HS-5 (cell line): ENCODE data around the gene RRP15.

Experiments used
- DNase-seq: peaks from one replicate; pipeline ENCODE4 v3.0.0-alpha.2; 2012; ENCODE audit warnings: low read depth

Gene RRP15

DNA sequence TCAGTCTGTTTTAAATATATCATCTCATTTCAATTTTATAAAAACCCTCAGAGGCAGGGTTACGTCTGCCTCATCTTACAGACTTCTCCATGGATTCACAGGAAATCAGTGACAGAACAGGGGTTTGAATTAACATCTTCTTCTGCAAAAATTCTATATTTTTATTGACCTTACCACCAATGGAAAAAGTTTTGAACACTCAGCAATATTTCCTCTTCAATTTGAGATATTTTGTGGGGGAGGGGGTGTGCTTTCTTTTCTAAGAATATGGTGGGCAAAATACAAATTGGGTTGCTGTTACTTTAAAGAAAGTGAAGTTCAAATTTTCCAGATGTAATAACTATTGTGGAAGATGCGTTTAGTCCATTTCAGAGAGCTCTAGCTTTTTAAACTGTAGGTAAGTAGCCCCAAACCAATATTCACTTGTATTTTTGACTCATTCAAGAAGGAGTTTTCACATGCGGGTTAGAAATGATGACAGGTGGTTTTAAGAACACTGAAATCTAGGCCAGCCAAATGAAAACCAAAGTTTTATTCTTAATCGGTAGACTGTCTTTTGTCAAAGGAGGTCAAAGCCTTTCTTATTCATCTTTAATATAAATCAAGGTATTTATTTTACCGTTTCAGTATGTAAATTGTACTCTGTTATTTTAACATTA is 77.5 kb downstream of the RRP15 start:
- no peak for DNase-seq

DNA sequence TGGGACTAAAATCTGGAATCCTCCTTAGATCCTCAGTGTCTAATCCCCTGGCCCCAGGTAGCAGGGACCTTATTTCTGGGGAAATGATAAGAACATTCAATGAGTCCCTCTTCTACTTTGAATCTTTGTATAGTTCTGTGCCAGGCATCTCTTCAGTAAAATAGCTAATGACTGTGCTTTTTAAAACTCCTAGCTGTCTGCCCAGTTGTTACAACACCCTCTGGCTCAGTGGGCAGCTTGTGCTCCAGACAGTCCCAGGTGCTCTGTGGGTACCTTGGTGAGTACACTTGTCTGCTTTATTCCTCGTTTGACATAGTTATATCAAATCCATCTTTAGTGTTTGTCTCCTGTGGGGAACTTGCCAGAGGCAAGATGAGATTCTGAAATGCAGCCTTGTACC is 78.0 kb downstream of the RRP15 start:
- DNase-seq = no peak

DNA sequence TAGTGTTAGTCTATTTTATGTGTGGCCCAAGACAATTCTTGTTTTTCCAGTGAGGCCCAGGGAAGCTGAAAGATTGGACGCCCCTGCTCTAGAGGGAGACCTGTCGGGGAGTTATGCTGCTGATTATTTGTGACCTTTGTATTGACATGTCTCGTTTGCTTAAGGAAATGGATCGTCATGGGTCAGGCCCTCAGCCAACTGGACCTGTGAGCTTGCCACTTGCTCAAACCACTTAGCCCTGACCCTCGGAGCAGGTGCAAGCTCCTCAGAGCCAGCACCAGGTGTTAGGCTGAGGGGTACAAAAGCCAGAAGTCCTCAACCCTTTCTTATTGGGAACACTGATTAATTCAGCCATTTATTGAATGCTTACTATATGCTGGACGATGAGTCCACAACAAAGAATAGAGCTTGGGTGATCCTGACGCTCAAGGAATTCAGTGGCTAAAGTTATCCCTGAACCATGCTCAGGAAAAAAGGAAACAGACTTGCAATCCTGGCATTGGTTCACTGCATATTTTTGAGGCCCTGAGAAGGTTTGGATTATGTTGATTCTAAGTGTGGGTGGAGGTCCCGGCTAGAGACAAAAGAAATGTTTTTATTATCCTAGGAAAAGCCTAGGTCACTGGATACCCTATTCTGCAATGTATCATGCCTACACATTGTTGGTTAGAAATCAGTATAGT is 79.1 kb downstream of the RRP15 start:
- no peak for DNase-seq

GRCh38 chr1:218365226-218365999 is 80.3 kb downstream of the RRP15 start:
- DNase-seq = no peak

DNA sequence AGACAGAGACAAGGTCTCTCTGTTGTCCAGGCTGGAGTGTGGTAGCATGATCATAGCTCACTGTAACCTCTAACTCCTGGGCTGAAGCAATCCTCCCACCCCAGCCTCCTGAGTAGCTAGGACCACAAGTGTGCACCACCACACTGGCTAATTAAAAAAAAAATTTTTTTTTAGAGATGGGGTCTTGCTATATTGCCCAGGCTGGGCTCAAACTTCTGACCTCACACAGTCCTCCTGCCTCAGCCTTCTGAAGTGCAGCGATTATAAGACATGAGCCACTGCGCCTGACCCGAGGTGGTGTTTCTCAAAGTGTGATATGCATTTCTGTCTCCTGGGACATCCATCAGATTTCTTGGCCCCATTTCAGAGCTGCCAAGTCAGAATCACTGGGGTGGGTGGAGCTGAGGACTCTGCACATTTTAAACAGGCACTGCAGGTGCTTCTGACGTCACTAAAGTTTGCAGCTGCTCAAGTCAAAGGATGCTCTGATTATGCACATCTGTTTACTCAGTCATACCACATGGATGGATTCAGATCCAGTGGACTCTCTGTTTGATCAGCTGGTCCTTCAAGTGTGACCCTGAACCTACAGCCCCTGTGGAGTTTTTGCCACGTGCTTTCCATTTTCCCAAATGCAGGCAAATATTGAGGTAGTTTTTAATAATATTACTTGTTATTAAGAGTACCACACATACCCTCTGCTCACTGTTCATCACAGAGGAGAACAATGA is 81.4 kb downstream of the RRP15 start:
- no peak for DNase-seq

DNA sequence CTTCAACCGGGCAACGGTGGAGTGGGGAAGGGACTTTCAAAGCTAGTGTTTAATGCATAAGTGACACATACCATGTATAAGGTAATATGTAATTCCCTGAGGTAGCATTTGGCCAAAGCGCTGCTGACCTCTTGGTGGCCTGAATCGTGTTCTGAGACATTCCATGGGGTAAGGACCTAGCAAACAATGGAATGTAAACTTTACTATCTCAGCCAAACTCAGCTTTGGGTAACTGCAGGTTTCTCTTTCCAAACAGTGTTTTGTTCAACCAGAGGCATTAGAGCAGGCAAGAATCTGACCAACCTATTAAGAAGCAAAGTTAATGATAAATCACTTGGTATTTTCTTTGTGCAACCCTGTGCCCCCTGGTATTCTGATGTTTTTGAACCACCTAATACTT is 82.0 kb downstream of the RRP15 start:
- no peak for DNase-seq

- no peak for DNase-seq
These were observed 83.6 kb downstream of the RRP15 start for GRCh38 chr1:218368686-218369085.

- no peak for DNase-seq
These were observed 84.8 kb downstream of the RRP15 start for GRCh38 chr1:218369688-218370511.

DNA sequence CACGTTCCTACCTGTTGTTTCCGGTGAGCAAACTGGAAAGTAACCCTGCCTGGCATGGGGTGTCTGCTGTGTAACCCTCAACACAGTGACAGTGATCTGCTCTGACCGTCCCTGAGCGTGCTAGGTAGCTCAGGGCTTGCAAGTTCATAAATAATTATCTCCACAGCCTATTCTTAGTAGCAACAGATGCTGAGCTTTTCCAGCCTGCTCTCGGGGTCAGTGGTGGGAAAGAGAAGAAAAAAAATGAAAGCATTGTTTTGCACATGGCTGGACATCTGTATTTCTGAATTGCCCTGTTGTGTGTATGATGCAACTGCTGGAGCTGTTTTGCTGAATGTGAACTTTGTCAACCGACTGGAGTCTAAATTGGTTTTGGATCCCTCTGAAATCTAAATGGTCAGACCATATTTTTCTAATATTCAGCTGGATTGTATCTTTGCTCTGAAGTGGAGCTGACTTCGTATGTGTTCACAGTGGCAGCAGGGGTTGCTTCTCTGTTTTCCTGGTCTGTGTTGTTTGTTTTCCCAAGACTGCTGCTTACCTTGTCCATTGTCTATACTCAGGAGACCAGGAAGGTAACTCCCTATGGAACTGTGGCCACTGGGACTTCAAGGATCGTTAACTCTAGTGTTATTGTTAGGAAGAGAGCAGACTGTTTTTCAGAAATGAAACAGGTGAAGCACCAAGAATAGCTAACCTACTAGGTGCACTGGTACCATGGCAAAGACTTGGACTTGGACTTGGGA is 87.0 kb downstream of the RRP15 start:
- no peak for DNase-seq

DNA sequence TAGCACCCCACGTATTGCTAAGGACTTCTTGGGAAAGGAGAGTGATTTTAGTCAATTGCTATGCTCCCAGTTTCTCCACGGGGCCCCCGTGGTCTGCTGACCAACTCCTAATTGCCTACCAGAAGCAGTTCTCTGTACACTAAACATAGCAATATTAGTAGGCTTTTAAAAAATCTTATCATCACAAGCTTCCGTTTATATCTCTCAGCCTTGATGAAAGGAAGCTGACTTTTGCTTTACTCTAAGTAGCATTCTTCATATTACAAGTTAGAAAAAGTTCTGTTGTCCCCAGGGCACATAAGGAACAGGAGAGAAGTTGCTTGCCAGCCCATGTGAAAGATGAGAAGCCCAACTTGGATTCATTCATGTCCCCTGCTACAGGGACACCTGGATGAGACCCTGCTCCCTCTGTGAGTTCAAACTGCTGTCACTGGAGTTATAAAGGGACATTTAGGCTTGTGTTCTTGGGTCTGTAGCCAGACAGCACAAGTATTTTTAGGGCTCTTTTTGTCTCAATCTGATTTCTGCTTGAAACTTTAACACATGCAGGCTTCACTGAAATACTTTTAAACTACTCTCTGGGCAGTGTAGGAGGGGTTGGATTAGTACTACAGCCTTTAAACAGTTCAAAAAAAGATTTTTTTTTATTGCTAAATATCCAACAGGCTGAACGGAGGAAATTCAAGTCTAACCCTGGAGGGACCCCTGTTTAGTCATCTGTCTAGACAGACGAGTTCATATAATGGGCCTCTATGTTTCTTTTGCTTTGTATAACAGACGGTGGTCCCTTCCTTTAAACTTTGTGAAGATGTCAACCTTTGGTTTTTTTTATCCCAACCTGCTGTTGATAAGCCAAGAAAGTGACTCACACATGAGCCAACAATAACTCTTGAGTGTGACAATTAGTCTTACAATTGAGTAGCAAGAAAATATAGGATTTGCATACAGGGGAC is 89.6 kb downstream of the RRP15 start:
- no peak for DNase-seq

DNA sequence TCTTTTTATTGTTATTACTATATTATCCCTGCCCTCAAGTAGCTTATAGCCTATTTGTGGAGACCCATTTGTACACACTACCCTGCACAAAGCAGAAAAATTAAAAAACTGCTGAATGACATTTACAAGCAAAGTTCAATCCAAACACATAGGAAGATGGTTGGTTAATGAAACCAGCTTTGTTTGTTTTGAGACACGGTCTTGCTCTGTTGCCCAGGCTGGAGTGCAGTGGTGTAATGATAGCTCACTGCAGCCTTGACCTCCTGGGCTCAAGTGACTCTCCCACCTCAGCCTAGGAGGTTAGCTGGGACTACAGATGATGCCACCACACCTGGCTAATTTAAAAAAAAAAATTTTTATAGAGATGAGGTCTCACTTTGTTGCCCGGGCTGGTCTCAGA is 91.6 kb downstream of the RRP15 start:
- no peak for DNase-seq

DNA sequence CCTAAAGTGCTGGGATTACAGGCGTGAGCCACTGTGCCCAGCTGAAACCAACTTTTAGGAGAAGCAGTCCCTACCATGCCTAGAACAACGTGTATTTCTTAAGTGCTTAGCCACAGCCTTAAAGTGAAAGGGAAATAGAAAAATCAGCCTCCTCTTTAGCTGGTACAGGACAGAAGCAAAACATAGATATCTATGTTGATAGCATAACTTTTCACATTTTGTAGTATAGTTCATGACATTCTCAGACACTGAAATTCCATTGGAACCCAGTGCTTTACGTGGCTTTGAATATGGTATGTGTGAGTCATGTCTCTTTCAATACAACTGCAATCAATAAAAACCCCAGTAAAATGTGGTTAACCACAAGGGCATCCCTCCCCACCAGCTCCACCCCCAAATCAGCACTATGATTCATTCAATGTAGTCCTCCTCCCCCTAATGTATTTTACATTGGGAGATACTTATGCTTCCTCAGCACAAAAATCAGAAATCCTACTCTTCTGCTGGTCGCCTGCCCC is 92.1 kb downstream of the RRP15 start:
- peak; percentile 97 for DNase-seq

DNA sequence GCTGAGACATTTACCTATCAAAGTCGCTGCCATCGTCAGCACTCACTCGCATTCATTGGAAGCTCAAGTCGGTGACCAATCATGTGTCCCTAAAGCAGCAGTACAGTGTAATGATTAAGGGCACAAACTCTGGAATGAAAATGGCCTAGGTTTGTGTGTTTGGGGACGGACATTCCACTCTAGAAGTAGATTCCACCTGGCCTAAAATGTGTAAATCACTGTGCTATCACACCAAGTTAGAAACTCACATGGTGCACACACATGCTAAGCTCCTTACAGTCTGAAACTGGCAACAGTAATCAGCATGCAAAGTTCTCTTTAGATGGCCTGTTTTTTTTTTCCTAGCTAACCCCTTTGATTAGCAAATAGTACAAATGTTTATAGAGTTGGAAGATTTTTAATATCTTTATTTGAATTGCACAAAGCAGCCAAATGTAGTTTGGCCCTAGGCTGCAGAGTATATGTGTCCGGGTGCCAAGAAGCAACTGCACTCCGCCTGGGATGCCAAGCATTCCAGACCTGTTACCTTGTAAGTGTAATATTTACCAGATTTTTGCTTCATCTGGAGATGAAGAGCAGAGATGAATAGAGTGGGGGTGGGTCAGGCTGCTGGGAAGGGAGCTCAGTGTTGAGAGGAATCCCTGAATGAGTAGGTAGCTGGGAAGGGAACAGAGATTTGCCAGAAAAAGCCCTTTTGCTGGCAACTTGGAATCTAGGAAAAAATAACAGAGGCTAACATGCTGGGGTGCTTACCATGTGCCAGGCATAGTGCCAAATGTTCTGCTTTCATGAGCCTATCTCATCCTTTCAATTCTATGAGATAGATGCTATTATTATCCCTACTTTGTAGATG is 95.3 kb downstream of the RRP15 start:
- peak; percentile 84 for DNase-seq

DNA sequence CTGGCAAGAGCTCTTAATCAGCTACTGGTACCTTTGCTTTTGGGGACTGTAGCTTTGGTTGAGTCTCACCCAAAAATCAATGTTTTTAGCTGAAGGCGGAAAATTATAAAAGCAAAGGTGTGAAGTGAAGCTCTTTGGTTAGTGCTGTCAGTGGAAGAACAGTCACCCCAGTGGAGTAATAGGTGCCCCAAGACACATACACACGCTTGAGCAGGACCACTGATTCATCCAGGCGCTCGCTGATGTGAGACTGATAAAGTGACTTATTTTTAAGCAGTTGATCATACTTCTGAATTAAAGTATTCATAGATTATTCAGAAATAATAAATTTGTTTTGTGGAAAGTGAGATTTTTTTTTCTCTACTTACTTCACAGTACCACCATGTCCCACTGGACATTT is 97.2 kb downstream of the RRP15 start:
- DNase-seq = no peak

- no peak for DNase-seq
These were observed 98.0 kb downstream of the RRP15 start for GRCh38 chr1:218383051-218383450.

DNA sequence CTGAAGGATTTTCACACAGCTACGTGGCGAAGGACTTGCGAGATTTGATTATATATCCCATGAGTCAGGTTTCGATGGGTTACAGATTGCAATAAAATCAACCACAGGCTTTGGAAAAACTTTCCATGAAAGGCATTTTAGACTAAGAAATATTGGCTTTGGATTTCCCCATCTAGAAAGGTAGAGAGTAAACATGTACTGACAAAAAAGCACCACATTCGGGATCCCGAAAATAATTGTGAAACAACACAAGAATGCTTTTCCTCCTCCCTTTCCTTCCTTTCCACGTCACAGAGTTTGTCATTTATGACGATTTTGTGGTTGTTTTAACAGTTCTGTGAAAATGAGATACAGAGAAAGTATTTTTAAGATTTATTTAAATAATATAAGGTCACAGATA is 98.6 kb downstream of the RRP15 start:
- peak; percentile 58 for DNase-seq

- DNase-seq = no peak
These were observed 99.5 kb downstream of the RRP15 start for GRCh38 chr1:218384581-218384993.
